CD4-positive, alpha-beta T cell (primary cell): ENCODE data around the gene RDH13. TPM values are rescaled to one million over a fixed set of nuclear protein-coding genes. Genes with fewer than 3 reads are reported as not detected.

Experiments used
- ATAC-seq: fragments of 200-7000 bp; cut with Tn5 transposase; one replicate; pipeline ENCODE4 v1.10.0; 2022; ENCODE audit warnings: mild to moderate bottlenecking; ENCODE audit not compliant: poor library complexity
- CTCF ChIA-PET: fragments of 350-600 bp; sonication (Branson Sonifier 250); formaldehyde crosslinking; loops from one replicate; lab custom pipeline; 2021; ENCODE audit warnings: antibody characterized with exemption, inconsistent platforms; lab: Charles Lee
- POLR2A ChIA-PET: fragments of 350-600 bp; sonication (Branson Sonifier 250); formaldehyde crosslinking; loops from one replicate; lab custom pipeline; 2021; ENCODE audit warnings: antibody characterized with exemption, inconsistent platforms; lab: Charles Lee
- DNase-seq, 14 experiments: peaks; one replicate each; pipeline ENCODE4 v3.0.0-alpha.2; 2013 to 2020; ENCODE audit warnings: mixed read lengths in 2 of 14
- H3K27ac ChIP-seq, 2 donors: one replicate each; pipeline versions ENCODE4 v1.5.1 to v1.7.0; 2013; ENCODE audit warnings: low read length in 2 of 2, low read depth in 1 of 2, mild to moderate bottlenecking in 1 of 2
- H3K27me3 ChIP-seq, 2 experiments: 1 replicate in 1 of 2; 2 replicates in 1 of 2; pipeline versions ENCODE4 v1.6.1 to v1.7.0; 2013; ENCODE audit warnings: low read length in 2 of 2, control low read depth in 1 of 2, mild to moderate bottlenecking in 1 of 2, moderate library complexity in 1 of 2; ENCODE audit not compliant: insufficient read depth in 2 of 2, control insufficient read depth in 1 of 2
- H3K36me3 ChIP-seq: one replicate; pipeline ENCODE4 v1.6.1; 2013; ENCODE audit warnings: low read length, control low read depth; ENCODE audit not compliant: insufficient read depth
- H3K4me1 ChIP-seq: one replicate; pipeline ENCODE4 v1.6.1; 2013; ENCODE audit warnings: low read length, control low read depth; ENCODE audit not compliant: insufficient read depth
- H3K4me3 ChIP-seq: one replicate; pipeline ENCODE4 v1.5.1; 2013; ENCODE audit warnings: mild to moderate bottlenecking, low read length, moderate library complexity
- H3K9me3 ChIP-seq, 2 experiments: 1 replicate in 1 of 2; 2 replicates in 1 of 2; pipeline versions ENCODE4 v1.6.1 to v1.7.0; 2013; ENCODE audit warnings: low read length in 2 of 2, mild to moderate bottlenecking in 2 of 2, control low read depth in 1 of 2, moderate library complexity in 1 of 2; ENCODE audit not compliant: control insufficient read depth in 1 of 2, insufficient read depth in 1 of 2
- H3K27ac Mint-ChIP-seq: one replicate; pipeline ENCODE4 v1.8.0; 2020; ENCODE audit warnings: mixed read lengths
- H3K27me3 Mint-ChIP-seq: one replicate; pipeline ENCODE4 v1.8.0; 2021; ENCODE audit warnings: mixed read lengths
- H3K36me3 Mint-ChIP-seq: one replicate; pipeline ENCODE4 v1.8.0; 2021; ENCODE audit warnings: low read depth, mixed read lengths
- H3K4me1 Mint-ChIP-seq: one replicate; pipeline ENCODE4 v1.8.0; 2021; ENCODE audit warnings: low read depth, mixed read lengths
- H3K4me3 Mint-ChIP-seq: one replicate; pipeline ENCODE4 v1.8.0; 2020; ENCODE audit warnings: mild to moderate bottlenecking, mixed read lengths
- H3K9me3 Mint-ChIP-seq: one replicate; pipeline ENCODE4 v1.8.0; 2020; ENCODE audit warnings: mixed read lengths
- intact Hi-C, 2 experiments: fragments of 100-400 bp; cut with DNase I in 1 of 2; cut with micrococcal nuclease in 1 of 2; formaldehyde crosslinking; loops; one replicate each; pipeline versions ENCODE4 v1.15.1 to v1.9.0; 2023 to 2025; cut with DNase I, micrococcal nuclease
- total RNA-seq, 174 experiments: library from RNA in 2 of 174; stranded (reverse) in 2 of 174; gene quantifications; one replicate each; pipeline ENCODE4 v1.2.3 and lab custom pipeline; 2021 to 2026
- TF ChIP-seq, protein P1 (sequence below): fragments of 200-600 bp; IDR thresholded peaks from one replicate; pipeline ENCODE4 v1.8.0; 2022; ENCODE audit warnings: antibody characterized with exemption, mild to moderate bottlenecking

The RDH13 gene
- total RNA-seq, 2 experiments from 2014 or later = 7.4 to 8.8 TPM

DNA sequence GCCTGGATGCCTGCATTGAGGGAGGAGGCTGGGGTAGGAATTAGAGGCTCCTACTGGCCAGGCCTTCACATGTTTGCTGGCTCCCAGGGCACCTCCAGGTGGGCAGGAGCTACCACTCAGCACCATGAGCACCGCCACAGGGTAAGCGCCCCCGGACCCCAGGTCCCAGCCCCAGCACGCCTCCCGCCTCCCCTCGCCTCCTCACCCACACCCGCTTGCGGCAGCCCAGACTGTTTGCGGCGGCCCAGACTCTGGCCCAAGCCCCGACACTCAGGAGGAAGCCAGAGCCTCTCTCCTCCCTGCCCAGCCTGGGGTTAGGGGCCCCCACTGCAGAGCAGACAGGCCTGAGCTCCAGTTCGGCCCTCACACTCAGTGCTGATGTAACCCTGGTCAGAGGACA, 13.4 kb upstream of the RDH13 start:
- Mint-ChIP-seq H3K27ac (no peak overlapping the region), H3K9me3 (no peaks in the 10 kb centered on the region), H3K27me3 (peaks cover 72% of the 10 kb centered on the region), H3K4me3 (no peak overlapping the region), H3K4me1 (peaks cover 23% of the 10 kb centered on the region), H3K36me3 (no peaks in the 10 kb centered on the region)
- DNase-seq (no peak), ATAC-seq (no peak)
- intact Hi-C loops = no loop called here
- ChIA-PET POLR2A (no interaction called here), CTCF (no interaction called here)
- TF ChIP-seq, protein P1, sequence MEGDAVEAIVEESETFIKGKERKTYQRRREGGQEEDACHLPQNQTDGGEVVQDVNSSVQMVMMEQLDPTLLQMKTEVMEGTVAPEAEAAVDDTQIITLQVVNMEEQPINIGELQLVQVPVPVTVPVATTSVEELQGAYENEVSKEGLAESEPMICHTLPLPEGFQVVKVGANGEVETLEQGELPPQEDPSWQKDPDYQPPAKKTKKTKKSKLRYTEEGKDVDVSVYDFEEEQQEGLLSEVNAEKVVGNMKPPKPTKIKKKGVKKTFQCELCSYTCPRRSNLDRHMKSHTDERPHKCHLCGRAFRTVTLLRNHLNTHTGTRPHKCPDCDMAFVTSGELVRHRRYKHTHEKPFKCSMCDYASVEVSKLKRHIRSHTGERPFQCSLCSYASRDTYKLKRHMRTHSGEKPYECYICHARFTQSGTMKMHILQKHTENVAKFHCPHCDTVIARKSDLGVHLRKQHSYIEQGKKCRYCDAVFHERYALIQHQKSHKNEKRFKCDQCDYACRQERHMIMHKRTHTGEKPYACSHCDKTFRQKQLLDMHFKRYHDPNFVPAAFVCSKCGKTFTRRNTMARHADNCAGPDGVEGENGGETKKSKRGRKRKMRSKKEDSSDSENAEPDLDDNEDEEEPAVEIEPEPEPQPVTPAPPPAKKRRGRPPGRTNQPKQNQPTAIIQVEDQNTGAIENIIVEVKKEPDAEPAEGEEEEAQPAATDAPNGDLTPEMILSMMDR = no peak
- Histone ChIP-seq H3K4me1 (peaks cover 17% of the 10 kb centered on the region), H3K27ac (no peak overlapping the region), H3K9me3 (peaks cover 0 to 38% of the 10 kb centered on the region in 2 experiments), H3K27me3 (peaks cover 17 to 29% of the 10 kb centered on the region in 2 experiments), H3K36me3 (no peaks in the 10 kb centered on the region), H3K4me3 (no peak overlapping the region)

DNA sequence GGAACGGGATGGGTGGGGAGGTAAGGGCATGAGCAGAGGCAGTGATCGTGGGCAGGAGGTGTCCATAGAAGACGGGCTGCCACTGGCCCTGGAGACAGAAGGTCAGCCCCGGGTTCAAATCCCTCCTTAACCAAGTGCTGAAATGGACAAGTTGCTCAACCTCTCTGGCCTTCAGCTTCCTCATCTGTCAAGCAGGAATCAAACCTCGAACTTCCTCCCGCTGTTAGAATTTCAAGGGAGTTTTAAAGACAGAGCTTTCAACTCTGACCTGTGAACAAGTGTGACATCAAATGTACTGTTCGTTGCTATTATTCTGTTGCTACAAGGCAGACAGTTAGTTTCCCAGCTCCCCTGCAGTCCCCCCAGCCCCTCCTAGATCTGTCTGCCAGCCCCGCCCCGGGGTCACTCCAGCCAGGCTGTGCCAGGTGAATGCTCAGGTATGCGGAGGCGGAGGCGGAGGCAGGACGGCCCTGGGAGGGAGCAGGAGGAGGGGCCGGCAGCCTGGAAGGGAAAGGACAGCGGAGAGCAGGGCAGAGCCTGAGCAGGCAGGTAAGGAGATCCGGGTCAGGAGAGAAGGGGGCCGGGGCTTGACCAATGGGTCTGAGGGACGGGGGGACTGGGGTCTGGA, 12.5 kb upstream of the RDH13 start, which contains the start of gene EPS8L1:
TSS of gene EPS8L1 (plus strand) at position 499 of the 628 bp plus-strand sequence. CDS start 576 bp downstream, outside the sequence.
- peaks cover 15% of the 10 kb centered on the region for H3K4me1 Mint-ChIP-seq
- Histone ChIP-seq H3K27ac (no peak within 1 kb of the TSS), H3K4me1 (peaks cover 9% of the 10 kb centered on the region), H3K36me3 (no peaks in the 10 kb centered on the region), H3K27me3 (peaks cover 22 to 37% of the 10 kb centered on the region in 2 experiments), H3K9me3 (peaks cover 0 to 38% of the 10 kb centered on the region in 2 experiments), H3K4me3 (no peak within 1 kb of the TSS)
- peaks cover 72% of the 10 kb centered on the region for H3K27me3 Mint-ChIP-seq
- intact Hi-C loops = no loop called here
- ChIA-PET POLR2A (interaction anchor here (1.5 kb wide), 1 partner anchor 13 kb away, joined by 5 read pairs; the partner anchor contains the start of gene RDH13), CTCF (no interaction called here)
- no peaks in the 10 kb centered on the region for H3K9me3 Mint-ChIP-seq
- no peak within 1 kb of the TSS for H3K4me3 Mint-ChIP-seq
- no peak within 1 kb of the TSS for H3K27ac Mint-ChIP-seq
- TF ChIP-seq, protein P1 = no peak
- H3K36me3 Mint-ChIP-seq = no peaks in the 10 kb centered on the region
- DNase-seq = no peak
- ATAC-seq = no peak

DNA sequence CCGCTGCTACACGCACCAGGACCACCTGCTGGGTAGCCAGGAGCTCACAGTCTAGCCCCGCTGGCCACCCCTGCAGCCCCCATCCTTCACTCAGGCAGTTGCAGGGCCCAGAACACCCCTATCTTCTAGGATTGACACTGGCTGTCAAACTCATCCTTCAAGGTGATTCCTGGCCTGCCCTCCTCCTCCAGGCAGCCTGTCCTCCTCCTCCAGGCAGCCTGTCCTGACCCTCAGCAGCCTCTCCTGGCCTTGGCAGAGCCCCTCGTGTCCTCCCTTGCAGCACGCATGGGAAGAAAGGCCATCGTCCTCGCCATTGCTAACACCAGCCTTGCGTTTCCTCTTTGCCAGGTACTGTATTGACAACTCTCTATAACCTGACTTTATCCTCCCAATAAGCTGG, 9.0 kb upstream of the RDH13 start:
- Histone ChIP-seq H3K36me3 (no peaks in the 10 kb centered on the region), H3K27me3 (peaks cover 37 to 56% of the 10 kb centered on the region in 2 experiments), H3K4me3 (no peak overlapping the region), H3K27ac (no peak overlapping the region), H3K4me1 (peaks cover 11% of the 10 kb centered on the region), H3K9me3 (peaks cover 0 to 35% of the 10 kb centered on the region in 2 experiments)
- ChIA-PET POLR2A (no interaction called here), CTCF (no interaction called here)
- Mint-ChIP-seq H3K4me1 (peaks cover 18% of the 10 kb centered on the region), H3K27ac (no peak overlapping the region), H3K36me3 (no peaks in the 10 kb centered on the region), H3K4me3 (no peak overlapping the region), H3K27me3 (peaks cover 82% of the 10 kb centered on the region), H3K9me3 (no peaks in the 10 kb centered on the region)
- DNase-seq (no peak), ATAC-seq (no peak)
- intact Hi-C loops = no loop called here
- TF ChIP-seq, protein P1 = no peak
